Jurkat, Clone E6-1 (cell line): ENCODE data around the gene SPINDOC.

Source experiments
- DNase-seq: peaks from one replicate; pipeline ENCODE4 v3.0.0-alpha.2; 2011; ENCODE audit warnings: low read depth, low spot score
- H3K4me3 ChIP-seq: 2 replicates; pipeline ENCODE4 v1.5.1; 2011; ENCODE audit warnings: mild to moderate bottlenecking, low read length, control low read depth, moderate library complexity

SPINDOC gene

GRCh38 chr11:63821411-63821810, 8.2 kb downstream of the SPINDOC start:
- DNase-seq: no peak

GRCh38 chr11:63826471-63827190, 13.4 kb downstream of the SPINDOC start:
- DNase-seq: no peak

More at GRCh38 chr11:63821411-63821810, 8.2 kb downstream of the SPINDOC start:
- no peak overlapping the region for H3K4me3 ChIP-seq

GRCh38 chr11:63829823-63830489, 16.7 kb downstream of the SPINDOC start:
- H3K4me3 ChIP-seq: no peak overlapping the region
- peak; percentile 33 for DNase-seq

More at GRCh38 chr11:63826471-63827190, 13.4 kb downstream of the SPINDOC start:
- no peak overlapping the region for H3K4me3 ChIP-seq

- no peak for DNase-seq
- H3K4me3 ChIP-seq: no peak overlapping the region
Measured at GRCh38 chr11:63831326-63831725, 18.1 kb downstream of the SPINDOC start.

GRCh38 chr11:63832336-63832735, 19.1 kb downstream of the SPINDOC start:
- DNase-seq: no peak
- no peak overlapping the region for H3K4me3 ChIP-seq

- no peak overlapping the region for H3K4me3 ChIP-seq
- DNase-seq: no peak
Measured at GRCh38 chr11:63833048-63833447, 19.8 kb downstream of the SPINDOC start.

GRCh38 chr11:63834535-63835157, 21.4 kb downstream of the SPINDOC start:
- DNase-seq: no peak
- H3K4me3 ChIP-seq: no peak overlapping the region

- no peak for DNase-seq
- H3K4me3 ChIP-seq: no peak overlapping the region
Measured at GRCh38 chr11:63835158-63835545, 21.9 kb downstream of the SPINDOC start.

- peak; percentile 69 for DNase-seq
- no peak overlapping the region for H3K4me3 ChIP-seq
Measured at GRCh38 chr11:63837027-63837688, 23.9 kb downstream of the SPINDOC start.

GRCh38 chr11:63837739-63838138, 24.5 kb downstream of the SPINDOC start:
- no peak for DNase-seq
- H3K4me3 ChIP-seq: no peak overlapping the region

- peak overlapping the region; percentile 46 for H3K4me3 ChIP-seq
- no peak for DNase-seq
Measured at GRCh38 chr11:63838150-63838677, 25.0 kb downstream of the SPINDOC start.

GRCh38 chr11:63838678-63839507, 25.6 kb downstream of the SPINDOC start, which contains the start of gene MARK2:
Gene MARK2 (plus strand): TSS chr11:63839110. CDS start chr11:63839507, 397 bp downstream.
- H3K4me3 ChIP-seq: peak within 1 kb of the TSS; percentile 91
- peak; percentile 97 for DNase-seq

GRCh38 chr11:63839508-63840355, 26.5 kb downstream of the SPINDOC start:
- DNase-seq: no peak
- peak overlapping the region; percentile 91 for H3K4me3 ChIP-seq

- H3K4me3 ChIP-seq: peak overlapping the region; percentile 91
- DNase-seq: no peak
Measured at GRCh38 chr11:63840356-63841060, 27.3 kb downstream of the SPINDOC start.

- no peak overlapping the region; the same call in 1 of the 2 replicates for H3K4me3 ChIP-seq
Measured at GRCh38 chr11:63841554-63841953, 28.3 kb downstream of the SPINDOC start.

GRCh38 chr11:63843041-63843440, 29.8 kb downstream of the SPINDOC start:
- H3K4me3 ChIP-seq: no peak overlapping the region
- no peak for DNase-seq

More at GRCh38 chr11:63841554-63841953, 28.3 kb downstream of the SPINDOC start:
- DNase-seq: no peak

GRCh38 chr11:63844836-63845235, 31.6 kb downstream of the SPINDOC start:
- no peak overlapping the region for H3K4me3 ChIP-seq
- DNase-seq: no peak
